ENCODE results near the gene MZT1.
"Not testable (repeated sequence)": the region's sequence is repeated elsewhere in the genome, so short reads cannot be mapped to it uniquely, and the experiment has no call there.

MZT1 gene, protein sequence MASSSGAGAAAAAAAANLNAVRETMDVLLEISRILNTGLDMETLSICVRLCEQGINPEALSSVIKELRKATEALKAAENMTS

DNA sequence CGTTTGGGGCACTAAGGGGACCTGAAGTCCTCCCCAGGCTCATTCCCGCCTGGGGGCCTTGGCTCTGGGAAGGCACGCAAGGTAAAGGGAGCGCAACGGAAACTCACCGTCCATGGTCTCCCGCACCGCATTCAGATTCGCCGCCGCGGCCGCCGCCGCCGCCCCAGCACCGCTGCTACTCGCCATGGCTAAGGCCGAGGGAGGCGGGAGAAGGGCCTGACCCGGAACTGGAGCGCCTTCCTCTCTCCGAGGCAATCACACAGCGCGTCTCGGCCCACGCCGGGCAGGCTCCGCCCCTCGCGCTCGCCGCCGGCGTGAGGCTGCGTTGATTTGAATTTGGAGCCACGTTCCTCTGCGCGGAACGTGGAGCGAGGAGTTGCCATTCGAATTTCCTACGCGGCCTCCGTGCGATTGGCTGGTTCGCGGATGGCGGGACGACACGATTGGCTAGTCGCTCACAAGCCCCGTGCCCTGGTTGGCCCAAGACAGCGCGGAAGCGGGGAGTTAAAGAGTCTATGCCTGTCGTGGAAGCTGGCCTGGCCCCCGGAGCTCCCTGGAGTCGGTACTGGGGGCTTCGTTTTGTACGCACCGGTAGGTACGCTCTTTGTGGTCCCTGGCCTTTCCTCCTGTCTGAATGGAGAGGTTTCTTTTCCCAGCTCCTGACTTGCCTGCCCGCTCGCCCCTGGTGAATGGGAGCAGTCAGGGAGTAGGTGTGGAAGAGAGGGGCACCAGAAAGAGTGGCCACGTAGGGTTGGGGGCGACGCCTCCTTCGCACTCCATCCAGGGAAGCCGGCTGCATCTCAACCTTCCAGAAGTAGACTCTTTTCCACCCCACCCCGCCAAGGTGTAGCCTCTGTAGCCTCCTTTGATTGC is at the start of gene MZT1, which contains the start of gene BORA:
MZT1 (minus strand) TSS at position 213 of the 873 bp plus-strand sequence; CDS start at position 186, 27 bp downstream.
BORA (plus strand) TSS at position 507 of the 873 bp plus-strand sequence. CDS start 1,018 bp downstream, outside the sequence.
- peak; percentile 94 for DNase-seq

DNA sequence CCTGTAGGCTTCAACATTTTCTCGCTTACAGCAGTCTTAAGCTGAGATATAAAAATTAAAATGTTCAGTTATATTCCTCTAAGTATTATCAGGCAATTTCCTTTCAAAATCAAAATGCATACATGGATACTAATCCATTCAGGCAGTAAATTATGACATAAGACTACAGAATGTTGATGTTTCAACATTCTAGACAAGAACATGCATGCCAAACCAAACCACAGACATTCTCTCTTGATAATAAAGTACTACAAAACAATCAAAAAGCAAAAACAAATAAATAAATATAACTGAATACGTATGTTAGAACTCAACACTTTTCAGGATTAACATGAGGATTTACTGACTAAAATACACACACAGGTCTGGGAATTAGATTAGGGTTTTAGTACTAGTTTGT is 46.6 kb upstream of the MZT1 start:
- DNase-seq: no peak

DNA sequence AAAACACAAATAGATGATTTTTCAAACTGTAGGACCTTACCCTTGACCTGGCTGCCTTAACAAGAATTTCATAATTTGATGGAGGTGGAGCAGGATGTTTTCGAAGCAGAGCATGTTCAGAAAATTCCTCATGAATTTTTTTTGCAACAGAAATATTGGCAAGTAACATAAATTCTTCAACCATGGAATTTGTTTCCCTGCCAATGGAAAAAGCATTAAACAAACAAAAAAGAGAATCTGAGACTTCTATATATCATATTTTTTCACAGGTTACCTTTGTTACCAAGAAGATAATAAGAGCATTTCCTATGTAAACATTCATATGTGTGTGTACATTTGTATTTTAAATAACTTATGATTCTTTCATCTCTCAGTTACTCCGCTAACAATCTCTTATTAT is 36.0 kb upstream of the MZT1 start:
- DNase-seq: no peak

DNA sequence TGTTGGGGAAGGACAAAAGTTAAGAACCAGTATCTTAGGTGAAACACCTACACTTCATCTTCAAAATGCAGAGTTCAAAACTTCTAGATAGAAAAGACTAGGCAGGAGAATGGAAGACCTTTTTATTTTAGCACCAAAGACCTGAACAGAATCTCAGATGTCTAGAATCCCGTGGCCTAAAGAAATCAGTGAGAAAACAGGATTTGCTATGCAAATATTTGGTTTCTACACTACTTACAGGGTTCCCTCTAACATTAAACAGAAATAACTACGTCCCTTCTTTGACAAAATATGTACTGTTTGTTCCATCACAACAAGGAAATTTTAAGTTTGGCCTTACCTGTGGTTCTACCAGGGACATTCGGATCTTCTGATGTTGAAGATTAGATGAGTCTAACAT is 32.8 kb upstream of the MZT1 start:
- DNase-seq: no peak

DNA sequence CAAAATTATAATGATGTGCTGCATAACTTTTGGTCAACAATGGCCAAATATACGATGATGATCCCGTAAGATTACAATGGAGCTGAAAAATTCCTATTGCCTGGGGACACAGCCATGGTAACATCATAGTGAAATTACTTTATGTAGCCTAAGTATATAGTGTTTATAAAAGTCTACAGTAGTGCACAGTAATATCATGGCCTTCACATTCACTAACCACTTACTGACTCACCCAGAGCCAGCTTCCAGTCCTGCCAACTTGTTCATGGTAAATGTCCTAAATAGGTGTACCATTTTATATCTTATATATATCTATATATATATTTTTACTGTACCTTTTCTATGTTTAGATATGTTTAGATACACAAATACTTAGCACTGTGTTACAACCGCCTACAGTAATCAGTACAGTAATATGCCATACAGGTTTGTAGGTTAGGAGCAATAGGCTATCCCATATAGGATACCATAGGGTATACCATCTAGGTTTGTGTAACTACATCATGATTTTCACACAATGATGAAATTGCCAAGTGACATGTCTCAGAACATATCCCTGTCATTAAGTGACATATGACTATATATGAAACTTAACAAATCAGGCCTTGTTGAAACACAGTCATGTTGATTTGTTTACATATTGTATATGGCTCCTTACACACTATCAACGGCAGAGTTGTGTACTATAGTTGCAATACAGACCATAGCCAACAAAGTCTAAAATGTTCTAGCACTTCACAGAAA is 30.5 kb upstream of the MZT1 start:
- no peak for DNase-seq

DNA sequence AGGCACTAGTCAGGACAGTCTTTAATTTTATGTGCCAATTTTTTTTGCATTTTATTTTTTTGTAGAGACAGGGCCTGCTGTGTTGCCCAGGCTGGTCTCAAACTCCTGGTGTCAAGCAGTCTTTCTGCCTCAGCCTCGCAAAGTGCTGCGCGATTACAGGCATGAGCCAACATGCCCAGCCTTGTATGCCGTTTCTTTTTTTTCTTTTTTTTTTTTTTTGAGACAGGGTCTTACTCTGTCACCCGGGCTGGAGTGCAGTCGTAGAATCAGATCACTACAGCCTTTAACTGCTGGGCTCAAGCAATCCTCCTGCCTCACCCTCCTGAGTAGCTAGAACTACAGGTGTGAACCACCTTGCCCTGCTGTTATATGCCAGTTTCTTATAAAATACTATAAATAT is 26.7 kb upstream of the MZT1 start:
- no peak for DNase-seq

DNA sequence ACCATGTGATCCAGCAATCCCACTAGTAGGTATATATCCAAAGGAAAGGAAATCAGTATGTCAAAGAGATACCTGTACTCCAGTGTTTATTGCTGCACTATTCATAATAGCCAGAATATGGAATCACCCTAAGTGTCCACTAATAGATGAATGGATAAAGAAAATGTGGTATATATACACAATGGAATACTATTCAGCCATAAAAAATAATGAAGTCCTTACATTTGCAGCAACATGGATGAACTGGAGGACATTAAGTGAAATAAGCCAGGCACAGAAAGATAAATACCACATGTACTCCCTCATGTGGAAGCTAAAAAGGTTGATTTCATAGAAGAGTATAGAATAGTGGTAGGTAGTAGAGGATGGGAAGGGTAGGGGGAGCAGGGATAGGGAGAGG is 23.8 kb upstream of the MZT1 start:
- DNase-seq: no peak

DNA sequence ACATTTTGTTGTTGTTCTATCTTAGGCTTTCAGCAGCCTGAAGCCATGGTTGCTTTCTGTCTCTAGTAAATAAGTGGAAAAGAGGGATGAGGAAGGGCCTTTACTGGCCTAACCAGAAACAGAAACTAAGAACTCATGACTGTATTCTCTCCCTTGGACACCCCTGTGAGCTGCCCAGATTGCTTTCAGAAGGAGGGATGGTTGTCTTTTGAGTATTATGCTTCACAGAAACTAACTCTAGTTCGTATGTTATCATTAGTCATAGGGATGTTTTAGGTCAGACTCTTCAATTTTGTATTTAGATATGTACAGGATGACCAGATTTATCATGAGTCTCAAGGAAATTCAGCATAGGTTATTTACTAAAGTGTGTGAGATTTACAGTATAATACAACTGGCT is 17.8 kb upstream of the MZT1 start:
- DNase-seq: no peak

DNA sequence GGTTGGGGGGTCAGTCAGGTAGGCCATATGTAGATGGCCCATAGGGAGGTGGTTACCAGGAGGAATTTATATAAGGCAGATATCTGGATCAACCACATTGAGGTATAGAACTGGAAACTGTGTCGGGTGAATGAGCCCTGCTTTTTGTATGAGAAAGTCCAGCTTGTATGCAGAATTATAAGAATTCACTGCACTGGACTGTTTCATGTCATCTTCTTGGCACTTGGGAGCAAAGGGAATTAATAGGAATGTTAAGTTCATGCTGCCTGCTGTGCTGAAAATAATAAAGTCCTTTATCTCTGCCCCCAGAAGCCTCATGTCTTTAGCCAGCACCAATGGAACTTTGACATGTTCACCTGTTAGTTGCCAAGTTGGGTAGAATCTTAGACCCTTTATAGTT is 12.6 kb upstream of the MZT1 start:
- DNase-seq: no peak

DNA sequence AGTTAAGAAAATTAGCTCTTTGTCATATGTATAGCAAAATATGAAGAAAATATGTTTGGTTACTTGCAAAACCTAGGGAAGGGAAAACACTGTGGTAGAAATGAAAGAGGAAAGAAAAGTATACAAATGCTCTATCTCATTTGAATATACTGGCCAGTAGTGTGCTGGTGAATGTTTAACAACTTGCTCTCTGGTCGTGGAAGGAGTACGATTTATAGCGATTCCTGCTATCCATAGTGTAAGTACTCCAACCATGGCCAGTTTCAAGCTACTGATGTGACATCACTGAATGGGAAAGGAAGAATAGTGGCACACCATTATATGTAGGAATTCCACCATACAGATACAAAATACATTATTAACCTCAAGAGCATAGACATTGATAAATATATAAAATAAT is 9.6 kb upstream of the MZT1 start:
- no peak for DNase-seq

DNA sequence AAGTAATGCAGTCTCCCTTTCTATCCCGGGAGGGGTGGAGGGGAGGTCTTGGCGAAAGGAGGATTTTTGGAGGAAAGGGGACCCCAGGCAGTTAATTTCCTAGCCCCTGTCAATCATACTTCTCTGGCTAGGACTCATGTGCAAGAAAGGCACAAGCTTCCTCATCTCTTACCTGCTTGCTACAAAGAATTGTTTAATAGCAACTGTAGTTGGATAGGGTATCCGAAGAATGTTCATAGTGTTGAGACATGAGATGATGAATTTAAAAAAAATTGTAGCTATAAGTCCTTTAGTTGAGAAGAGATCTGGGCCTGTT is 819 bp upstream of the MZT1 start:
- DNase-seq: no peak

DNA sequence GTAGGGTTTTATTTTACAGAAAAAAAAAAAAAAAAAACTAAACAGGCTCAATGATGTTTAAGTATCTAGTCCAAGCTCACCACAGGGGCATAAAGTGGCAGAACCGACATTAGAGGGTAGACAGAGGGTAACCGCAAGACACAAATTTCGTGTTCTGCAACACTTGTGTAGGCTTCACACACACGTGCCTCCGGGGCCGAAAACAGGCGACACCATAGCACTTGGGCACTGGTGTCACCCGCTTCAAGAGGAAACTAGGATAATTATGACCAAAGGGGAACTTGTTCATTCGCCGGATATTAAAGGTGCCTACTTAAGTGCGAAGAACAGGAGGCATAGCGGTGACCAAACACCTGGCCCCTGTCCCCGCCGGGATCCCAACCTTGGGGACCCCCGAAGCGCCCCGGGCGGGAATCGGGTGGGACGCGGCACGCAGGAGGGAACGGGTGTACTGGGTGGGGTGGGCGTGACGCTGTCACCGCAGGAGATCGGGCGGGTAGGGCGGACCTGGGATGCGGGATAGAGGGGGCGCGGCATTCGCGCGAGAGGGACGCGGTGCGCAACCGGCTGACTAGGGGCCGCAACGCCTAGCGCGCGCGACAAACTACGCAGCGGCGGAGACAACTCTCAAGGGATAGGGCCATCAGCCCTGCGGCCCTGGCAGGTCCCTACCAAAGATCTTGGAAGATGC is 558 bp downstream of the MZT1 start:
- no peak for DNase-seq

DNA sequence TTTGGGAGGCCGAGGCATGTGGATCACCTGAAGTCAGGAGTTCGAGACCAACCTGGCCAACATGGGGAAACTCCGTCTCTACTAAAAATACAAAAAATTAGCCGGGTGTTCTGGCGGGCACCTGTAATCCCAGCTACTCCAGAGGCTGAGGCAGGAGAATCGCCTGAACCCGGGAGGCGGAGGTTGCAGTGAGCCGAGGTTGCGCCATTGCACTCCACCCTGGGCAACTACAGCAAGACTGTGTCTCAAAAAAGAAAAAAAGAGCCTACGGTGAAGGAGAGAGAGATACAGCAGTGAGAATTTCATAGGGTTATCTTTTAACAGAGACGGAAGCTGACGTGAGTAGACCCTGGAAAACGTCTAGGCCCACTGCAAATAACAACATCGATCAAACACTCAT is 1.2 kb downstream of the MZT1 start:
- DNase-seq: not testable (repeated sequence)

DNA sequence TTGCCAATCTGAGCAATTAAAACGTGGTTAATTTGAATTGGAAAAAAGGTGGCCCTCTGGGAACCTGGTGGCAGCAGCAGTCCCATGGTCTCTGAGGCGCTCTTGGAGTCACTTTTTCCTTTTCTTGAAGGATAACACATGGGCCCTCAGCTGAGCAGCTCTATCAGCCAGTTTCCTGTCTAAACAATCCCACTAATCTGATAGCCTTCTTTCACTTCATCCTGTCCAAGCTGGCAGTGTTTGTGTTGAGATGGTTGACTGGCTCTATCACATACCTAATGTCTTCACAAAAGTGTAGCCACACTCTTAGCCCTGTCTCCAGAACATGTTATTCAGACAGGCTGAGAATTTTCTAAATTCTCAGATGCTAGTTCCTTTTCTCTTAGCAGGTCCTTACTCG is 10.7 kb downstream of the MZT1 start:
- DNase-seq: no peak

DNA sequence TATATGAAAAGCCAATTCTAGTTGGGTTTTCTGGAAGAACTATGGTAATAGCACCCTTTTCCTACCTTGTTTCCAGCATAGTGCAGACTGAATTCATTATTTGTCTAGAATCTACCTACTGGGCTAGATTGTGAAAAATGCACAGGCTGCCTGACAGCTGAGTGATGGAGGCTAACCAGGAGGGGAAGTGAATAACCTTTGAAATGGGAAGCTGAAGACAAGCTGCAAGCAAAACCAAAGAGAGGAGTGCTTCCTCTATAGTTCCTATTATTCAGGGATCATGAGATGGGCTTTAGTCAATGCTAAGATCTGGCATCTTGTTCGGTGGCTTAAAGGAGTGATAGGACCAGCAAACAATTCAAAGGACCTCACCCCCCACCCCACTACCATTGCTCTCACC is 26.9 kb downstream of the MZT1 start:
- DNase-seq: no peak

DNA sequence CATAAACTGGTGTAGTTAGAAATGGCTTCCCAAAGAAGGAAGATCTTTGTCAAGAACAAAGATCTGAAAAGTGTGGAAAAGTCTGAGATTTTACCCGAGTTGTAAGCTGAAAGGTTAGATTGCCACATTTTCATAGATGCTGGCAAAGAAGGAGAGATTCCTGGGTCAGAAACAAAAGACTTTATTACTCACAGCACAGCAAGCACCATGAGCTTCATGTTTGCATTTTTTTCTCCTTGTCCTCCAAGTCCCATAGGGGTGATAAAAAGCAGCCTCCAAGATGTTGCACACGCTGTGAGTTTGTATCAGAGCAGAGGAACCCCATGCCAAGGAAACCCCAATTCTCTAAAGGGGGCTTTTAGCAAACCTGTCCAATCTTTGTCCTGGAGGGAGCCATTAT is 29.3 kb downstream of the MZT1 start:
- DNase-seq: no peak

DNA sequence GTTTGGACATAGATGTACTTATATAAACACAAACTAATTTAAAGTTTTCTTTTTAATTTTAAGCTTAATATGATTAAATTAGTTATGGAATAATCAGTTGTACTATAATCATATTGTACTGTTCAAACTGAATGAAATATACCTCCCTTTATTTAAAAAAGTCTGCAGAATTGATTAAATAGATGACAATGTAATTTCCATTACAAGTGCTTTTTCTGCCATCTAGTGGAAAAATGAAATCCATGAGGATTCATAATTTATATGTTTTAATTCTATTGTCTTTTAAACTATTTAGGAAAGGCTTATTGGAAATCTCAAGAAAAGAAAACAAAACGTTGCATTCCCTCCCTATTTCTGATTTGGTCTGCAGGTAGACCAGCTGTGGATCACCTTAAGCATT is 30.9 kb downstream of the MZT1 start:
- no peak for DNase-seq

DNA sequence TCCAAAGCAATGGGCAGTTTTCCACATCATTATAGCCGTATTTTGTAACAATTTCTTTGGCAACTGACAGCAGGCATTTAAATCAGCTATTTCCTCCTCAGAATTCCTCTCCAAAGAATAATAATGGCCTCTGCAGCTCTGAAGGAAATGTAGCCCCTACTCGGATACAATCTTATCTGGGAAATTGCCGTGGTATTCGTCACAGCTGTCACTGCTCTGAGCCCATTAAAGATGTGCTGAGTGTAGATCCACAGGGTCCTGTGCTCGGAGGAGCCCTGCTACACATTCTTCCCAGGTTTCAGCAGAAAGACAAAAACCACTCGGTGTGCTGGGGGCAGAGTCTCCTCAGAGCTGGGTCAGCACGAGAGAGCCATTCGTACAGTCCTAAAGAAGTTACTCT is 33.1 kb downstream of the MZT1 start:
- no peak for DNase-seq

DNA sequence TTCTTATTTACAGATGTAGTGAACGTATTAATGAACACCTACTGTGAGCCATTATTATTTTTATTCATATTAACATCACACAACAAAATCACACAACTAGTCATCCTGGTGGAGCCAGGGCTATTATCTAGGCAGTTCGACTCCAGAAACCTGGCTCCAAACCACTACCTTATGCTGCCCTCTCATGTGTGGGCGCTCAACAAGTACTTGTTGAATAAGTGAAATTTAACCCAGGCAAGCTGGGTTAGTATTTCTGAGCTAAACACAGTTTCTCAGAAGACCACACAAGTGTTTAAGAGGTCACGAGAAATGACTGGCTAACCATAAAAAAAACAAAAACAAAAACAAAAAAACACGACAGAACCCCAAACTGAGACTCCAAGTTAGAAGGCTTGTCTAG is 33.6 kb downstream of the MZT1 start:
- DNase-seq: no peak

DNA sequence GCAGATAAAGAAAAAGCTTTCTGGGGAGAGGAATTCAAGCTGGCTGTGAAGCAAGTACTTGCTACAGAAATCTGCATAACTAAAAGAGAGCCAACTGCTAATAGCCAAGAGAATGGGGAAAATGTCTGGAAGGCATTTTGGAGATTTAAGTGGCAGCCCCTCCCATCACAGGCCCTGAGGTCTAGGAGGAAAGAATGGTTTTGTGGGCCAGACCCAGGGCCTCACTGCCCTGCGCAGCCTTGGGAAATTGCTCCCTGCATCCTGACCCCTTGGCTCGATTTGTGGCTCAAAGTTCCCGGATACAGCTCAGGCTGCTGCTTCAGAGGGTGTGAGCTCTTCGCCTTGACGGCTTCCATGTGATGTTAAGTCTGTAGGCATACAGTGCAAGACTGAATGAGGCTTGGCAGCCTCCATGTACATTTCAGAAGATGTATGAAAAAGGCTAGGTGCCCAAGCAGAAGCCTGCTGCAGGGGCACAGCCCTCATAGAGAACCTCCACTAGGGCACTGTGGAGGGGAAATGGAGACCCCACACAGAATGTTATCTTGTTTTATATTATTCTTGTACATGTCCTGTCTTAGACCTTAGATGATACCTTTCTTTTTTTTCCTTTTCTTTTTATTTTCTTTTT is 34.4 kb downstream of the MZT1 start:
- DNase-seq: no peak

DNA sequence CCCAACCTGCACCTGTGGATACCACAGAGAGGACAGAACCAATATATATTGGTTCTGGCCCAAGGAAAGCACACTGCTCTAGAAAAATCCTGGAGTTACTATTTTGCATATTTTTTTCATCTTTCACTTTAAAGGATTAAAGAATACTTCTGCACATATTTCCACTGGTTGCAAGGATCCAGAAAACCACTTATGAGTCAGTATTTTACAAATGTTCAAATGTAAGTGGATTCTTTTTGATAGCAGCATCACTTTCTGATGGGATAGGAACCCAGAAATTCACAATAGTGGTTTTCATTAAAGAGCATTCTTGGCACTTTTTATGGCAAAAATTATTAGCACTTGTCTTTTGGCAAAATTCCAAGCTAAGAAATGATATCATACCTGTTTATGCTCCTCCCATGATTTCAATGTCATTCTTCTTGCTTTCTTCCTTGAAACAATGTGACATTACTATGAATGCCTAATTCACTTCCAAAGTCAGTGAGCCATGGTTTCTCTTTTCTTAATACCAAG is 38.2 kb downstream of the MZT1 start:
- DNase-seq: no peak

DNA sequence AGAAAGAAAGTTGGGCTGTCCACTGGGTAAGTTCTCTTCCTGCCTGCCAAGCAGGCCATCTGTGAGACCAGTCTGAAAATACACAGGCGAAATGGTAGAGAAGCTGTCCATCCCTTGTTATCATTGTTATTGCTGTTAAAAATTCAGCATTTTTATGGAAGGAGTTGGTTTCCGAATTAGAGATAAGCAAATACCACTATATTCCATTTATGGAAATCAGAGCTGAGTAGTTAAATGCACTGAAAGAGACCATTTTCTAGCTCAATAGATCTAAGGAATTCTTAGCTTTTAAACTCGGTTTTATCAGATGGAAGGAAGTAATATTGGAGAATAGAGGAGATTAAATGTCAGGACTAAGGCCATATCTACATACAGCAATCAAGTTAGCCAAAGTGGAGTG is 40.7 kb downstream of the MZT1 start:
- DNase-seq: no peak

DNA sequence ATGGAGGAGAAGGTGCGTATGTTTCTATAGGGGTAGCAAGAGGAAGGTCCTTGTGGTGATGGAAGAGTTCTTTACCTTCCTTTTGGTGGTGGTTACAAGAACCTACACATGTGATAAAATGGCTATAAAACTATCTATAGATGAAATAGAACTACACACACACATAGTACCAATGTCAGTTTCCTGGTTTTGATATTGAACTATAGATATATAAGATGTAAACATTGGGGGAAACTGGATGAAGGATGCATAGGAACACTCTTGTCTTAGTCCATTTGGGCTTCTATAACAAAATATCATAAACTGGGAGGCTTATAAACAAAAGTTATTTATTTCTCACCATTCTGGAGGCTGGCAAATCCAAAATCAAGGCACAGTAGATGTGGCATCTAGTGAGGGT is 47.1 kb downstream of the MZT1 start:
- DNase-seq: no peak
